NCI-H187 treated with DMSO at 0.1 percent for 48 hours (cell line): Measurements from ENCODE around the gene DCAF15.

ENCODE experiments used
- DNase-seq: peaks from one replicate; lab custom pipeline; 2025; lab: John Stamatoyannopoulos, UW

DCAF15 gene

DNA sequence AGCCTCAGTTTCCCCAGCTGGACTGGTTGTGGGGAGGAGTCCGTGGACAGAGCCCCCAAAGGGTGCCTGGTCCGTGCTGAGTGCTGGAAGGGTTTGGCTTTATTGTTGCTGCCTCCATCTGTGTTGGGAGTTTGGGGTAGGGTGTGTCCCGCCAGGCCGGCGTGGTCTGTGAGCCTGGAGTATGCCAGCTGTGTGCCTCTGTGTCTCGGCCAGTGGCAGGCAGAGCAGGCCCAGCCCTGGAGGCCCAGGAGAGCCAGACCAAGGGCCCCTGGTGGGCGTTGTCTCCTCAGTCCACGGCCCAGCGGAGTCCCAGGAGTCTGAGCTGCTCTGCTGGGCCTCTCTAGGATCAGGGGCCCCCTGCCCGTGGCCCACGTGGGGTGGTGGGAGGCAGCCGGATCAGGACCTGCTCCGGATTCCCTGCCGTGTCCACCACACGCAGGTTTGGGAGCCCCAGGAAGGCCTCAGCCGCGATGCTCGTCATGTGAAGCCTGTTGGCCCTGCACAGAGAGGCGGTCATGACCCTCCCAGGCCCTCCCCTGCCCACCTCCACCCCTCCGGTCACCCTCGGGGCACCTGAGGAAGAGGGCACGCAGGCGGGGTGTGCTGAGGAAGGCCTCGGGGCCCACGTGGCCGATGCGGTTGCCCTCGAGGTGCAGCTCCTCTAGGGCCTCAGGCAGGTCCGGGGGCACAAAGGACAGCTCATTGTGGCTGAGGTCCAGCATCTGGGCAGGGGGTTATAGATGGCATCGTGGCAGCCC is 20.7 kb upstream of the DCAF15 start:
- no peak for DNase-seq

DNA sequence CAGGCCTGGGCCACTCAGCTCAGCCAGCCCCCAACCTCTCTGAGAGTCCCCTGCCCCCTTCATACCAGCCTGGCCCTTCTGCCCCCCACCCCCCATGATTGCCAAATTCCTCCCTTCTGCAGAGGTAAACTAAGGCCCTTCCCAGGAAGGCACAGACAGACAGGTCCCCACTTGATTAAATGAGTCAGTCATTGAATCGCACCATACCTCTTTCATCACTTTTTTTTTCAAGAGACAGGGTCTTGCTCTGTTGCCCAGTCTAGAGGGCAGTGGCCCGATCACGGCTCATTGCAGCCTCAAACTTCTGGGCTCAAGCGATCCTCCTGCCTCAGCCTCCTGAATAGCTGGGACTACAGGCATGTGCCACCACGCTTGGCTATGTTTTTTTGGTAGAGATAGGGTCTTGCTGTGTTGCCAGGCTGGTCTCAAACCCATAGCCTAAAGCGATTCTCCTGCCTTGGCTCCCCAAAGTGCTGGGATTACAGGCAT is 20.1 kb upstream of the DCAF15 start:
- DNase-seq, result no peak

DNA sequence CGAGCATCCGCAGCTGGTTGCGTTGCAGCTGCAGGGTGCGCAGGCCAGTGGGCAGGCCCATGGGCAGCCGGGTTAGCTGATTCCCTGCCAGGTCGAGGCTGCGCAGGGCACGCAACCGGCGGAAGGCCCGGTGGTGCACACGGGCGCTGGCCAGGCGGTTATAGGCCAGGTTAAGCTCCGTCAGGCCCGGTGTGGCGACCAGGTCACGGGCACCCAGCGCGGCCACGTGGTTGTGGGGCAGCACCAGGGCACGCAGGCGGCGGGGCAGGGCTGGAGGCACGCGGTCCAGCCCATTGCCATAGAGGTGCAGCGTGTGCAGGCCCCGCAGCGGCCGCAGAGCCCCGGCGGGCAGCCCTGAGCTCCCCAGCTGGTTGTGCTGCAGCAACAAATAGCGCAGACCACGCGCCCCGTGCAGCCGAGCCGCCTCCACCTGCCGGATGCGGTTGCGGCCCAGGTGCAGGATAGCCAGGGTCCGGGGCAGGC is 19.4 kb upstream of the DCAF15 start:
- no peak for DNase-seq

- no peak for DNase-seq
These were observed 17.6 kb upstream of the DCAF15 start for GRCh38 chr19:13934785-13935109.

GRCh38 chr19:13935765-13936510 is 16.4 kb upstream of the DCAF15 start:
- DNase-seq, result no peak

- no peak for DNase-seq
These were observed 14.6 kb upstream of the DCAF15 start for GRCh38 chr19:13937479-13938300.

GRCh38 chr19:13938301-13939064 is 13.8 kb upstream of the DCAF15 start, which contains the start of gene PODNL1:
PODNL1 (minus strand) TSS chr19:13938417; CDS start chr19:13938181, 236 bp downstream.
- no peak for DNase-seq

DNA sequence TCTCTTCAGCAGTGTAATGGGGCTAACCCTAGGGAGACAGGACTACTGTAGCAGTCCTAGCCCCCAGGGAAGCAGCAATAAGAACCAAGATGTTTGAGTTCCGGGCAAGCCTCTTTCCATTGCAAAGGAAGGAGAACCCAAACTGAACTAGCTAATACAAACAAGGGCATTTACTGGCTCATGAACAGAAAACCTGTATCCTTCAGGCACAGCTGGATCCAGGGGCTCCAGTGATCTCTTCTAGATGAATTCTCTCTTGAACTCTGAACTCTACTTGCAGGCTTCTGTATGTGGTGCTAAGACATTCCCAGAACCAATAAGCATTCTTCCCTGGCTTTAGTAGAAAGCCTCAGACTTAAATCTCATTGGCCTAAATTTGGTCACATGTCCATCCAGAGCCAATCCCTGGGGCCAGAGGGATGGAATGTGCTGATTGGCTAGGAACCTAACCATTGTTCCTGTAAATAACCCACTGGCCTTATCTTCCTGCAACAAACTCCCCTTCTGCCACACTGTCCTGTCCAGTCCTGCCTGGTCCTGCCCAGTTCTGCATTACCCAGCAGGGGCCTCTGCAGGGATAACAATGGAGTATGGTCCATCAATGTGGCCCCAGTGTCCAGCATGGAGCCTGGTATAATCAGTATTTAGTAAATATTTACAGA is 10.2 kb upstream of the DCAF15 start:
- no peak for DNase-seq

- DNase-seq, result no peak
These were observed 5.9 kb upstream of the DCAF15 start for GRCh38 chr19:13946414-13946813.

- DNase-seq, result no peak
These were observed 1.3 kb upstream of the DCAF15 start for GRCh38 chr19:13951043-13951442.

DNA sequence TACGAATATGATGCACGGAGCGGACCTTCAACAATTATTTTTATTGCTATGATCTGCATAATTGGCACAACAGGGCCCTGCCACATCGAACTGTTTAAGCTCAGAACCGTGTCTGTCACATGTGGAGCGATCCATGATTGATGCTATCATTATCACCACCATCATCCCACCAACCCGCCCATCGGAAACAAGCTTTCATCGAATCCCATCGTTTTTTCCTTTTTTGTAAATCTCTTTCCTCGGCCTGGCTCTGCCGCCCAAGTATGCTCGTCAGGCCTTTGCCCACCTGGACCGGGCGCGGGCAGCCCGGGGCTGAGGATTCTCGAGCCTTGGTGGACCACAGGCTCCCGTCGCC is 533 bp upstream of the DCAF15 start:
- no peak for DNase-seq

GRCh38 chr19:13952931-13953531 is 722 bp downstream of the DCAF15 start:
- DNase-seq, result no peak

GRCh38 chr19:13954185-13954584 is 1.9 kb downstream of the DCAF15 start:
- DNase-seq, result no peak

DNA sequence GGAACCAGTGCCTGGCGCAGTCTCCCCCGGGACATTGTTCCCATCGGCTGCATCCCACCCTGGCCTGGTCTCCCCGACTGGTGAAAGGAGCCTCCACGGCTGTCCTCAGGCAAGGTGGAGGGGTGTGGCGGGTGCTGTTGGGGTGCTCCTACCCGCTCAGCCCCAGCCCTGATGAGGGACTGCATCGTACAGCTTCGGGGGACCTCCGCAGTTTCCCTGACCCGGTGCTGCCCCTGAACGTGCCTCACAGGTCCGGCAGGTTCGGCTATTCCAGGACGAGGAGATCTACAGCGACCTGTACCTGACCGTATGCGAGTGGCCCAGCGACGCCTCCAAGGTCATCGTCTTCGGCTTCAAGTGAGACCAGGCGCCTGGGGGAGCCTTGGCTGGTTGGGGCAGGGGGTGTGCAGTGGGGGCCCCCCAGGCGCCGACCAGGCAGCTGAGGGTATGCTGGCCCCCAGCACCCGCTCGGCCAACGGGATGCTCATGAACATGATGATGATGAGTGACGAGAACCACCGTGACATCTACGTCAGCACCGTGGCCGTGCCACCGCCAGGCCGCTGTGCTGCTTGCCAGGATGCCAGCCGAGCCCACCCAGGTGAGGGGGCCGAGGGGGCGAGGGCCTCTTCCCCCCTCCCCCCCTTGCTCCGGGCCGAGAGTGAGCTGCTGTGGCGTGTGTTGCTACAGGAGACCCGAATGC is 3.5 kb downstream of the DCAF15 start:
- no peak for DNase-seq

DNA sequence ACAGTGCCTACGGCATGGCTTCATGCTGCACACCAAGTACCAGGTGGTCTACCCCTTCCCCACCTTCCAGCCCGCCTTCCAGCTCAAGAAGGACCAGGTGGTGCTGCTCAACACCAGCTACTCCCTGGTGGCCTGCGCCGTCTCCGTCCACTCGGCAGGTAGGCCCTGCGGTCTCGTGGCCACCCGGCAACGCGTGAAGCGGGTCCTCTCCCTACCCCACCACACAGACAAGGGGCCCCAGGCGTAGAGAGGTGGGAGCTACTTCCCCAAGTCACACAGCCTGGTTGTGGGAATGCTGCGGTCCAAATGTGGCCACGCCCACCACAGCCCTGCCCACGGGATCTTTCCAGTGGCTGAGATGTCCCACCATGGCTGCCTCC is 4.0 kb downstream of the DCAF15 start:
- no peak for DNase-seq

DNA sequence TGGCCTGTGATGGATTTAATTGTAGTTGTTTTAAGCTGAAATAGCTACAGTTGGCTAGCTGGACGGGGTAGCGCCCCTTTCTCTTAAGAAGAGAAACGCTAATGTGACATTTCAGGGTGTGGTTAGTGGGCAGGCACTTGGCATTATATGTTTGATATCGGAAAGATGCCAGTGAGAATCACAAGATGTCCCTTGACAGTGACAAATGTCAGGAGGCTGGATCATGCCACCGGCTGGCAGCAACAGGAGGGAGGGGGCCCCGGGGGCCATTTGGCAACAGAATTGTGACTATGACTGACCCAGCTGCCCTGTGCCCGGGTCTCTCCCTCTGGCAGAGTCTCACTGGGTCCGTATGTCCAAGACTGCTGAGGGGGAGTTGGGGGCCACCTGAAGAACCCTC is 4.7 kb downstream of the DCAF15 start:
- no peak for DNase-seq

- DNase-seq, result no peak
These were observed 5.7 kb downstream of the DCAF15 start for GRCh38 chr19:13958043-13958442.

- no peak for DNase-seq
These were observed 7.0 kb downstream of the DCAF15 start for GRCh38 chr19:13959141-13959961.
